ENCODE data around the gene NLK.

DNA sequence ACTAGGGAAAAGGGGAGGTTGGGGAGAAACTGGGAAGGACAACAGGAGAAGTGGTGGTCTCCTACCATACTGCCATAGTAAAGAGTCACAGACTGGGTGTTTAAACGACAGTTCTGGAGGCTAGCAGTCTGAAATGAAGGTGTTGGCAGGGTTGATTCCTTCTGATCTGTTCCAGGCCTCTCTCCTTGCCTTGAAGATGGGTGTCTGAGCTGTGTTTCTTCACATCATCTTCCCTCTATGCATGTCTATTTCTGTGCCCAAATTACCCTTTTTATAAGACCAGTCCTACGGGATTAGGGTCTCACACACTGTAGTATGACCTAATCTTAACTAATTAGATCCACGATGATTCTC, 196.8 kb downstream of the NLK start:
- TF ChIP-seq, protein P1, sequence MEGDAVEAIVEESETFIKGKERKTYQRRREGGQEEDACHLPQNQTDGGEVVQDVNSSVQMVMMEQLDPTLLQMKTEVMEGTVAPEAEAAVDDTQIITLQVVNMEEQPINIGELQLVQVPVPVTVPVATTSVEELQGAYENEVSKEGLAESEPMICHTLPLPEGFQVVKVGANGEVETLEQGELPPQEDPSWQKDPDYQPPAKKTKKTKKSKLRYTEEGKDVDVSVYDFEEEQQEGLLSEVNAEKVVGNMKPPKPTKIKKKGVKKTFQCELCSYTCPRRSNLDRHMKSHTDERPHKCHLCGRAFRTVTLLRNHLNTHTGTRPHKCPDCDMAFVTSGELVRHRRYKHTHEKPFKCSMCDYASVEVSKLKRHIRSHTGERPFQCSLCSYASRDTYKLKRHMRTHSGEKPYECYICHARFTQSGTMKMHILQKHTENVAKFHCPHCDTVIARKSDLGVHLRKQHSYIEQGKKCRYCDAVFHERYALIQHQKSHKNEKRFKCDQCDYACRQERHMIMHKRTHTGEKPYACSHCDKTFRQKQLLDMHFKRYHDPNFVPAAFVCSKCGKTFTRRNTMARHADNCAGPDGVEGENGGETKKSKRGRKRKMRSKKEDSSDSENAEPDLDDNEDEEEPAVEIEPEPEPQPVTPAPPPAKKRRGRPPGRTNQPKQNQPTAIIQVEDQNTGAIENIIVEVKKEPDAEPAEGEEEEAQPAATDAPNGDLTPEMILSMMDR (IDR thresholded peaks at IDR 0.05) = no peak
- no peak for TF ChIP-seq POLR2AphosphoS5 (IDR thresholded peaks at IDR 0.05)
